ENCODE results near the gene NEDD4L.

GRCh38 chr18:58299135-58299473 is 255.1 kb downstream of the NEDD4L start:
- TF ChIP-seq ZNF549 (tag by site-specific recombination; IDR thresholded peaks at IDR 0.05) (no peak), KLF7 (tag by site-specific recombination; IDR thresholded peaks at IDR 0.05; ENCODE audit: borderline replicate concordance) (no peak), CTCF (tag by site-specific recombination; IDR thresholded peaks at IDR 0.05) (no peak), ZSCAN16 (tag by site-specific recombination; IDR thresholded peaks at IDR 0.05) (no peak), ELK4 (IDR thresholded peaks at IDR 0.05; ENCODE audit: borderline replicate concordance, low read depth, low read length) (no peak), ZNF362 (tag by site-specific recombination; IDR thresholded peaks at IDR 0.05) (no peak), ZNF10 (tag by site-specific recombination; IDR thresholded peaks at IDR 0.05) (no peak), ZNF704 (tag by site-specific recombination; IDR thresholded peaks at IDR 0.05) (no peak), ZNF521 (tag by site-specific recombination; IDR thresholded peaks at IDR 0.05) (no peak), ZNF629 (tag by site-specific recombination; IDR thresholded peaks at IDR 0.05) (no peak), SCRT2 (tag by site-specific recombination; IDR thresholded peaks at IDR 0.05) (no peak), REST (tag by site-specific recombination; IDR thresholded peaks at IDR 0.05) (no peak), ZNF239 (tag by site-specific recombination; IDR thresholded peaks at IDR 0.05) (no peak)
